Bronchial epithelial cell (primary cell): ENCODE measurements around the gene NLE1. TPM values are rescaled to one million over a fixed set of nuclear protein-coding genes. Genes with fewer than 3 reads are reported as not detected.

Experiments
- DNase-seq: peaks from one replicate; pipeline ENCODE4 v3.0.0-alpha.2; 2010; ENCODE audit warnings: low read depth
- FAIRE-seq: peaks from 2 replicates; lab custom pipeline; 2011; peaks lifted over from hg19 to GRCh38; lab: Jason Lieb, UNC
- H3K27me3 ChIP-seq: 2 replicates; pipeline ENCODE4 v1.5.1; 2011; ENCODE audit warnings: low read length; ENCODE audit not compliant: control insufficient read depth, insufficient read depth
- H3K36me3 ChIP-seq: 2 replicates; pipeline ENCODE4 v1.5.1; 2011; ENCODE audit warnings: low read length; ENCODE audit not compliant: control insufficient read depth, insufficient read depth
- H3K4me3 ChIP-seq: 2 replicates; pipeline ENCODE4 v1.5.1; 2011; ENCODE audit warnings: mild to moderate bottlenecking, low read depth, low read length, control low read depth
- CTCF ChIP-seq: IDR thresholded peaks from 2 replicates; pipeline ENCODE4 v1.5.1; 2011; ENCODE audit warnings: mild to moderate bottlenecking, moderate library complexity, low read length, control low read depth, inconsistent platforms; ENCODE audit not compliant: insufficient read depth, severe bottlenecking
- total RNA-seq: library from RNA; depleted of rRNA; stranded (reverse); fragments of >200 nt; gene quantifications from 2 replicates; pipeline ENCODE4 v1.2.1, GENCODE V29; 2014

NLE1 gene
- total RNA-seq, 1 donor from 2014 or later: 32.4 TPM

DNA sequence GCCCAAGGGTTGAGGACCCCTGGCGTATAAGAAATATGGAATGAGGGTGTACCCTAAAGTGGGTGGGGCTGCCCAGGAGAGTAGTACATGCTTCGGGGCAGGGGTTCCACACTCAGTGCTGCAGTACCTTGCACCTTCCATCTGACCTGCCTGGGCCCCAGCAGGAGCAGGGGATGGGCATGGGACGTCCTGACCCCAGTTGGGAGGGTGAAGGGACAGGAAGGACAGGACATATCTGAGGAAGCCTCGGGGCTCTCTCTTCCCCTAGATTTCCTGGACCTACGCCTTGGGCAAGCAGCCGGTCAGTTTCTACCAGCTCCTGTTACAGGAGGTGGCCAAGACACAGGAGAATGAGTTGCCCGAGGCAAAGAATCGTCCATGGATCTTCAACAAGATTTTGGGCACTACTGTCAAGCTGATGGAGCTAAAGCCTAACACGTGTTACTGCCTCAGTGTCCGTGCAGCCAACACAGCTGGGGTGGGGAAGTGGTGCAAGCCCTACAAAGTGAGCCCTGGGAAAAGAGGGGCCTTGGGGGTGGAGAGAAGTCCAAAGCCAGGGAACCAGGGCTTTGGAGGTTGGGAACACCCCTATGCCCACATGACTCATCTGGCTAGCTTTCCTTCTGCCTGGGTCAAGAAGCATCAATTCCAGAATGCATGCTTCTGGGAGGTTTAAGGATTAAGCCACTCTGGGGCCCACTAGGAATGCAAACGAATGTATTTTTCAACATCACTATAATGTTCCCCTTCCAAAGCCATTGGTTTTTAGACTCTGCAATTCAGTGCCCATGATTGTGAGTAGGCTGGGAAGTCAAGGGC, 12.7 kb downstream of the NLE1 start:
- no peak for TF ChIP-seq CTCF
- H3K27me3 ChIP-seq: no peaks in the 10 kb centered on the region
- peaks cover 18% of the 10 kb centered on the region for H3K36me3 ChIP-seq
- FAIRE-seq (no peak), DNase-seq (no peak)
- no peak overlapping the region for H3K4me3 ChIP-seq

DNA sequence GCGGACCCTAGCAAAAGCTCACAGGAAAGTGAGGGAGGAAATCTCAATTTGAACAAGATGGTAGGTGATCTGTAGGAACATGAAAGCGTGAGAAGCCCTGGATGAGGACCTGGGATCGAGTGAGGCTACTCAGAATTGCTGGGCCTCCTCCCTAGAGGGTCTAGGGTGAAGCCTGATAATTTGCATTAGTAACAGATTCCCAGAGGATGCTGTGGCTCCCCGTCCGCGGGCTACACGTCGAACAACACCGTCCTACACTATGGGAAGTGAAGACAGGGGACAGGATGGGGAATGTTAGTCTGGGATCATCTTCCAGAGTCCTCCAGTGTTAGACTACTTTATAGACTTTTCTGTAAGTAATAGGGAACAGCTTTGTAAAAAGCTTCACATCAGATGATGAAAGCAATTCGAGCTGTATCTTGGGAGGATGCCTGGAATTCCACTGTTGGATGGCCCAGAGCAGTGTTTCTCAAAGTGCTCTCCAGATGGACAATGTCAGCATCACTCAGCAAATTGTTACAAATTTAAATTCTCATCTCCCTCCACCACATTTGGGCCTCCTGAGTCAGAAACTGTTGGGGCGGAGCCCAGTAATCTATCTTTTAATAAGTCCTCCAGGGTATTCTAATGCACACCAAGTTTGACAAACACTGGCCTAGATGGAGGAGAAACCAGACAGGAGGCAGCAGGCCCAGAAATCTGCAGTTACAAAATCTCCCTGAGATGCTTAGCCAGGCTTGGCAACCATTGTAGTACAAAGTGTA, 14.2 kb downstream of the NLE1 start:
- Histone ChIP-seq H3K27me3 (no peaks in the 10 kb centered on the region), H3K36me3 (peaks cover 8% of the 10 kb centered on the region), H3K4me3 (no peak overlapping the region)
- DNase-seq (no peak), FAIRE-seq (peak; percentile 79)
- TF ChIP-seq CTCF: no peak

DNA sequence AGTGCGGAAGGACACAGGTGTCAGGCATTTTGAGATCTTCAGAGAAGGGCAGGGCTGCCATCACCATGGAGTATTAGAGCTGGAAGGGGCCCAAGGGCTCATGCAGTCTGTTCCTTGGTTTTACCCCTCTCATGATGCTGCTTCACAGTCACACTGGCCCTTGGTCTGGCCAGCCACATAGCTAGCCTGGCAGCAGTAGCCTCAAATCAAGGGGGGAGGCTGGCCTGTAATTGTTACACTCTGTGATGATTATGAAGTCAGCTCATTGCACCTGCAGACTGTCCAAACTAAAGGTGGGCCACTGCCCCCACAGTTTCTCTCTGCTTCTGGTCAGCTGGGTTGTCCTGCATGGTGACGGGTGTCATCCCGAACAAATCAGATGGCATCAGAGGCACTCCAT, 20.8 kb downstream of the NLE1 start, which contains the start of gene FNDC8:
Gene FNDC8, plus strand, starts transcription at position 301 of the 400 bp plus-strand sequence. Its CDS starts 79 bp downstream, at position 380.
- Histone ChIP-seq H3K4me3 (no peak within 1 kb of the TSS), H3K27me3 (peaks cover 2% of the 10 kb centered on the region), H3K36me3 (no peaks in the 10 kb centered on the region)
- FAIRE-seq (no peak), DNase-seq (no peak)
- TF ChIP-seq CTCF: no peak

- Histone ChIP-seq H3K27me3 (peaks cover 2% of the 10 kb centered on the region), H3K36me3 (no peaks in the 10 kb centered on the region), H3K4me3 (peak within 1 kb of the TSS; percentile 65)
- FAIRE-seq (no peak), DNase-seq (peak; percentile 27)
- TF ChIP-seq CTCF: peak; percentile 86
Measured at GRCh38 chr17:35119370-35120165, 22.5 kb downstream of the NLE1 start, which contains the start of gene RAD51D. RAD51D (minus strand) TSS chr17:35119860; CDS start chr17:35119613, 247 bp downstream.

GRCh38 chr17:35117984-35118383, 24.1 kb downstream of the NLE1 start:
- DNase-seq (peak; percentile 34), FAIRE-seq (no peak)
- Histone ChIP-seq H3K27me3 (peaks cover 2% of the 10 kb centered on the region), H3K4me3 (no peak overlapping the region), H3K36me3 (no peaks in the 10 kb centered on the region)
- TF ChIP-seq CTCF: peak; percentile 64
